Endothelial cell of umbilical vein (primary cell): Measurements from ENCODE around the gene MAML3.

Experiments used
- EZH2 ChIP-seq: IDR thresholded peaks from 2 replicates; pipeline ENCODE4 v1.6.1; 2012; ENCODE audit warnings: borderline replicate concordance, low read depth, mild to moderate bottlenecking, moderate library complexity, low read length, inconsistent platforms; ENCODE audit not compliant: severe bottlenecking
- FOS ChIP-seq: IDR thresholded peaks from 2 replicates; pipeline ENCODE4 v1.6.1; 2011; ENCODE audit warnings: mild to moderate bottlenecking, low read length, moderate library complexity, borderline replicate concordance; ENCODE audit not compliant: insufficient read depth
- JUN ChIP-seq: IDR thresholded peaks from 2 replicates; pipeline ENCODE4 v1.6.1; 2011; ENCODE audit warnings: borderline replicate concordance, low read depth; ENCODE audit not compliant: insufficient read length, insufficient read depth
- POLR2A ChIP-seq: IDR thresholded peaks from 2 replicates; pipeline ENCODE4 v1.6.1; 2012; ENCODE audit warnings: low read depth, mild to moderate bottlenecking, control low read depth, low read length
- POLR2AphosphoS5 ChIP-seq: IDR thresholded peaks from 2 replicates; pipeline ENCODE4 v1.6.1; 2012; ENCODE audit warnings: low read depth, mild to moderate bottlenecking, control low read depth, low read length, moderate library complexity; ENCODE audit not compliant: insufficient read depth
- TF ChIP-seq, protein P1 (sequence below), 2 donors: IDR thresholded peaks; 1 replicate in 1 of 2; 2 replicates in 1 of 2; pipeline ENCODE4 v1.5.1; 2011; ENCODE audit warnings: low read length in 2 of 2, mild to moderate bottlenecking in 2 of 2, moderate library complexity in 2 of 2, control low read depth in 1 of 2, inconsistent platforms in 1 of 2, low read depth in 1 of 2; ENCODE audit not compliant: insufficient read depth in 1 of 2; ENCODE audit errors: extremely low read depth in 1 of 2
- TF ChIP-seq, protein P2 (sequence below): IDR thresholded peaks from 2 replicates; pipeline ENCODE4 v1.6.1; 2011; ENCODE audit not compliant: insufficient read depth, insufficient read length

DNA sequence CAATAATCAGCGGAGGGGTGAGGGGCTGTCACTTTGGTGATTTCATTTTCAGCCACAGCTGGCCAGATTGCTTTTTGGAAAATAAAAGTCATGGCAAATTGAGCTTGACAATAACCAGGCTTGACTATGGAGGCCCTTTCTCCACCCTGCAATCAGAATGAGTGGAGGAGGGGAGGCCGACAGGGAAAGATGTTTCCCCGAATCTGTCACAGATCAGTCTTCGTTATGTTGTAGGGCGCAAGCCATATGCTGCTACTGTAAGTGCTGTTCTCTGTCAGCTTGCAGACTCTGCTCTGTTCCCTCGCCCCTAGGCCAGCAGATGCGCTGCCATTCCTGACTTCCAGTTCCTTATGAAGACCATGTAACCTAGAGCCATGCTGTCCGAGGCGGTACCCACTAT is 374.3 kb downstream of the MAML3 start:
- TF ChIP-seq, protein P1, sequence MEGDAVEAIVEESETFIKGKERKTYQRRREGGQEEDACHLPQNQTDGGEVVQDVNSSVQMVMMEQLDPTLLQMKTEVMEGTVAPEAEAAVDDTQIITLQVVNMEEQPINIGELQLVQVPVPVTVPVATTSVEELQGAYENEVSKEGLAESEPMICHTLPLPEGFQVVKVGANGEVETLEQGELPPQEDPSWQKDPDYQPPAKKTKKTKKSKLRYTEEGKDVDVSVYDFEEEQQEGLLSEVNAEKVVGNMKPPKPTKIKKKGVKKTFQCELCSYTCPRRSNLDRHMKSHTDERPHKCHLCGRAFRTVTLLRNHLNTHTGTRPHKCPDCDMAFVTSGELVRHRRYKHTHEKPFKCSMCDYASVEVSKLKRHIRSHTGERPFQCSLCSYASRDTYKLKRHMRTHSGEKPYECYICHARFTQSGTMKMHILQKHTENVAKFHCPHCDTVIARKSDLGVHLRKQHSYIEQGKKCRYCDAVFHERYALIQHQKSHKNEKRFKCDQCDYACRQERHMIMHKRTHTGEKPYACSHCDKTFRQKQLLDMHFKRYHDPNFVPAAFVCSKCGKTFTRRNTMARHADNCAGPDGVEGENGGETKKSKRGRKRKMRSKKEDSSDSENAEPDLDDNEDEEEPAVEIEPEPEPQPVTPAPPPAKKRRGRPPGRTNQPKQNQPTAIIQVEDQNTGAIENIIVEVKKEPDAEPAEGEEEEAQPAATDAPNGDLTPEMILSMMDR (IDR thresholded peaks at IDR 0.05; ENCODE audit: extremely low read depth in 1 of 2, insufficient read depth in 1 of 2, low read depth in 1 of 2, low read length in 2 of 2) = no peak
- TF ChIP-seq POLR2A (no peak), POLR2AphosphoS5 (no peak), JUN (no peak), FOS (no peak), EZH2 (no peak)
- TF ChIP-seq, protein P2, sequence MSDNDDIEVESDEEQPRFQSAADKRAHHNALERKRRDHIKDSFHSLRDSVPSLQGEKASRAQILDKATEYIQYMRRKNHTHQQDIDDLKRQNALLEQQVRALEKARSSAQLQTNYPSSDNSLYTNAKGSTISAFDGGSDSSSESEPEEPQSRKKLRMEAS = no peak
